Psoas muscle (tissue), 8 donors: ENCODE results near the gene GALE. TPM values are rescaled to one million over a fixed set of nuclear protein-coding genes. Genes with fewer than 3 reads are reported as not detected.
"Not testable (repeated sequence)": the region's sequence is repeated elsewhere in the genome, so short reads cannot be mapped to it uniquely, and the experiment has no call there.

Experiments
- ATAC-seq, 4 donors: fragments of 200-7000 bp; cut with Tn5 transposase; one replicate each; pipeline ENCODE4 v1.9.1; 2020; ENCODE audit warnings: moderate library complexity in 3 of 4, mild to moderate bottlenecking in 2 of 4
- DNase-seq, 2 donors: peaks; one replicate each; pipeline ENCODE4 v3.0.0-alpha.2; 2020
- H3K27ac ChIP-seq: fragments of 200-600 bp; one replicate; pipeline ENCODE4 v1.8.0; 2022
- H3K27me3 ChIP-seq, 3 donors: fragments of 200-600 bp in 1 of 3; one replicate each; pipeline versions ENCODE4 v1.6.1 to v1.8.0; 2013 to 2022; ENCODE audit warnings: low read length in 2 of 3, mild to moderate bottlenecking in 2 of 3, moderate library complexity in 1 of 3; ENCODE audit not compliant: insufficient read depth in 3 of 3
- H3K36me3 ChIP-seq, 2 donors: fragments of 200-600 bp in 1 of 2; one replicate each; pipeline versions ENCODE4 v1.6.1 to v1.8.0; 2013 to 2022; ENCODE audit warnings: low read depth in 1 of 2, mild to moderate bottlenecking in 1 of 2, moderate library complexity in 1 of 2; ENCODE audit not compliant: insufficient read depth in 1 of 2
- H3K4me1 ChIP-seq: fragments of 200-600 bp; one replicate; pipeline ENCODE4 v1.8.0; 2022
- H3K4me3 ChIP-seq: fragments of 200-600 bp; one replicate; pipeline ENCODE4 v1.8.0; 2022; ENCODE audit warnings: mild to moderate bottlenecking
- H3K9me3 ChIP-seq: fragments of 200-600 bp; one replicate; pipeline ENCODE4 v1.8.0; 2022
- CTCF ChIP-seq: fragments of 200-600 bp; IDR thresholded peaks from one replicate; pipeline ENCODE4 v1.8.0; 2022; ENCODE audit warnings: antibody characterized with exemption
- WGBS, 3 donors: extraction: QIAGEN DNeasy Blood & Tissue Kit; methylation state at CpG; one replicate each; pipeline versions ENCODE4 v1.1.6 to v1.1.7; 2013; 5-methylcytosine and 5-hydroxymethylcytosine counted together
- intact Hi-C, 2 donors: fragments of 100-400 bp; cut with DNase I; formaldehyde crosslinking; loops; one replicate each; pipeline versions ENCODE4 v1.11.0 to v1.14.2; 2022
- long read RNA-seq, 2 donors: library from polyadenylated mRNA; unstranded; transcript quantifications; one replicate each; pipeline ENCODE4 v2.0.0, GENCODE V29; 2021
- polyA plus RNA-seq, 3 donors: library from polyadenylated mRNA; stranded (reverse); fragments of 200-250 nt; gene quantifications; one replicate each; pipeline ENCODE4 v1.2.3, GENCODE V29; 2013
- total RNA-seq, 4 donors: library from RNA; stranded (reverse); fragmentation: NEBNext Ultra II Directional in 2 of 4; extraction: Animal tissue kit (Norgen Biotek cat#: 25700) in 2 of 4; gene quantifications; one replicate each; pipeline versions ENCODE4 v1.2.1 to v1.2.4, GENCODE V29; 2021 to 2023
- donor health status: healthy with polysubstance abuse.
- donor health status: DM: no; HTN: no; CAD: no; lungs with moderate emphysema.
- donor health status: Bipolar disorder and iron deficiency.
- donor health status: healthy.
- donor health status: DM: yes; HTN: yes; CAD: no.
- donor health status: DM: no; HTN: no; CAD: no.
- donor health status: DM: no; HTN: no; CAD: no.
- donor health status: DM: yes; HTN: yes; CAD: no.

The GALE gene
- total RNA-seq (1 to 10 TPM; 6.4 to 7.7 (median 6.9) TPM), polyA plus RNA-seq (10 to 100 TPM in 2 of 3 donors, 1 to 10 TPM in 1; 8.5 to 69.9 (median 11.2) TPM)
- long read RNA-seq, donor 1, partial matches to known transcripts: 0 of 5 reads
- long read RNA-seq, donor 1, other reads (novel, unspliced or antisense): 5 of 5 reads
- long read RNA-seq, donor 2, partial matches to known transcripts: 0 of 11 reads
- long read RNA-seq, donor 2, other reads (novel, unspliced or antisense): 6 of 11 reads

GRCh38 chr1:23800400-23801337, at the start of gene GALE:
TSS of gene GALE (minus strand) at chr1:23800754. CDS start at chr1:23799007, 1,747 bp downstream.
- H3K4me3 ChIP-seq: peak within 1 kb of the TSS; percentile 97
- TF ChIP-seq CTCF: no peak
- peak; percentile 99 for DNase-seq
- H3K27me3 ChIP-seq: no peaks in the 10 kb centered on the region
- H3K36me3 ChIP-seq: peaks cover 0 to 51% of the 10 kb centered on the region in 2 donors
- intact Hi-C loops: no loop called here
- peak; percentile 95 to 97 (median 96) for ATAC-seq
- peak within 1 kb of the TSS; percentile 98 for H3K27ac ChIP-seq
- 0% methylated on average over 53 to 82 of the region's 82 CpGs for WGBS, 3 donors
- peaks cover 13% of the 10 kb centered on the region for H3K4me1 ChIP-seq
- H3K9me3 ChIP-seq: no peaks in the 10 kb centered on the region

GRCh38 chr1:23848673-23849616, 48.4 kb upstream of the GALE start:
- intact Hi-C loops: no loop called here
- Histone ChIP-seq H3K27ac (peak overlapping the region; percentile 81), H3K4me3 (peak overlapping the region; percentile 11), H3K9me3 (peaks cover 4% of the 10 kb centered on the region), H3K27me3 (no peaks in the 10 kb centered on the region), H3K36me3 (peaks cover 8 to 25% of the 10 kb centered on the region in 2 donors), H3K4me1 (peaks cover 25% of the 10 kb centered on the region)
- 32 to 51% (median 39%) methylated on average over 12 of the region's 12 CpGs for WGBS, 3 donors
- DNase-seq (peak in 1 of 2 donors; percentile 64), ATAC-seq (peak; percentile 84 to 95 (median 88))
- TF ChIP-seq CTCF: no peak

- DNase-seq, ATAC-seq, intact Hi-C loops, H3K27ac ChIP-seq, H3K4me3 ChIP-seq, H3K27me3 ChIP-seq, H3K9me3 ChIP-seq: not testable (repeated sequence)
- WGBS, 3 donors: 93 to 96% (median 95%) methylated on average over 2 of the region's 2 CpGs
- Histone ChIP-seq H3K36me3 (peaks cover 8 to 25% of the 10 kb centered on the region in 2 donors), H3K4me1 (peaks cover 25% of the 10 kb centered on the region)
Measured at GRCh38 chr1:23847482-23848095, 47.0 kb upstream of the GALE start.

GRCh38 chr1:23845163-23845562, 44.6 kb upstream of the GALE start:
- Histone ChIP-seq H3K27me3 (no peaks in the 10 kb centered on the region), H3K27ac (peak overlapping the region; percentile 61), H3K9me3 (peaks cover 4% of the 10 kb centered on the region), H3K4me1 (peaks cover 25% of the 10 kb centered on the region), H3K4me3 (no peak overlapping the region), H3K36me3 (peaks cover 5 to 25% of the 10 kb centered on the region in 2 donors)
- ATAC-seq: peak in 3 of 4 donors; percentile 51 to 66 (median 65)
- TF ChIP-seq CTCF: no peak
- no peak for DNase-seq
- 86 to 87% (median 87%) methylated on average over 2 of the region's 2 CpGs for WGBS, 3 donors
- intact Hi-C loops: no loop called here
